K562 (cell line): ENCODE measurements around the gene GAPVD1. TPM values are rescaled to one million over a fixed set of nuclear protein-coding genes. Genes with fewer than 3 reads are reported as not detected.

ENCODE experiments used
- ATAC-seq: fragments of 200-7000 bp; cut with Tn5 transposase; 3 replicates; pipeline ENCODE4 v1.9.1; 2020; ENCODE audit warnings: moderate library complexity
- BruUV-seq: library from RNA; stranded (reverse); fragments of 400-500 nt; replicated peaks from 2 replicates; lab custom pipeline; 2021; lab: Mats Ljungman, UMichigan
- CTCF ChIA-PET: fragments of 300-600 bp; formaldehyde crosslinking; extraction: SDS; loops from one replicate; lab custom pipeline; 2021; ENCODE audit warnings: low intra/inter-chr PET ratio; lab: Yijun Ruan, JAX
- POLR2A ChIA-PET: fragments of 300-600, 350-650 bp; sonication (Branson Sonifier 250); formaldehyde crosslinking; extraction: SDS; loops from one replicate; lab custom pipeline; 2021; ENCODE audit warnings: antibody characterized with exemption, inconsistent platforms; lab: Yijun Ruan, JAX
- DNase-seq, 4 experiments: peaks; one replicate each; pipeline versions ENCODE4 v3.0.0 to v3.0.0-alpha.2; 2011 to 2018; ENCODE audit warnings: low spot score in 3 of 4, mixed read lengths in 3 of 4; ENCODE audit errors: extremely low read depth in 1 of 4
- FAIRE-seq: peaks from 2 replicates; lab custom pipeline; 2011; peaks lifted over from hg19 to GRCh38; lab: Jason Lieb, UNC
- H2AFZ ChIP-seq: 2 replicates; pipeline ENCODE4 v1.6.0; 2011; ENCODE audit warnings: low read depth, low read length, control low read depth, inconsistent platforms
- H3K27ac ChIP-seq: fragments of 200-600 bp; 3 replicates; pipeline ENCODE4 v1.8.0; 2011; ENCODE audit warnings: low read depth, mild to moderate bottlenecking, control low read depth, inconsistent platforms, low read length, moderate library complexity, mixed read lengths; ENCODE audit errors: extremely low read depth
- H3K27me3 ChIP-seq, 2 experiments: fragments of 300-600 bp in 1 of 2; 2 replicates in 1 of 2; 3 replicates in 1 of 2; pipeline versions ENCODE4 v1.6.0 to v1.8.0; 2011; ENCODE audit warnings: inconsistent platforms in 2 of 2, low read length in 2 of 2, mild to moderate bottlenecking in 1 of 2, mixed read lengths in 1 of 2, moderate library complexity in 1 of 2; ENCODE audit not compliant: control insufficient read depth in 2 of 2, insufficient read depth in 2 of 2
- H3K36me3 ChIP-seq: fragments of 300-600 bp; 3 replicates; pipeline ENCODE4 v1.8.0; 2011; ENCODE audit warnings: mild to moderate bottlenecking, low read length, inconsistent platforms; ENCODE audit not compliant: control insufficient read depth, insufficient read depth
- H3K4me1 ChIP-seq, 2 experiments: fragments of 200-600 bp in 1 of 2; replicated peaks in 1 of 2; 2 replicates in 1 of 2; 3 replicates in 1 of 2; pipeline versions ENCODE4 v1.5.1 to v1.8.0; 2011; ENCODE audit warnings: inconsistent platforms in 2 of 2, low read length in 2 of 2, mild to moderate bottlenecking in 1 of 2, mixed read lengths in 1 of 2, moderate library complexity in 1 of 2; ENCODE audit not compliant: control insufficient read depth in 2 of 2, insufficient read depth in 2 of 2
- H3K4me2 ChIP-seq: 2 replicates; pipeline ENCODE4 v1.6.1; 2011; ENCODE audit warnings: low read length, control low read depth, inconsistent platforms, mixed read lengths; ENCODE audit not compliant: insufficient read depth
- H3K4me3 ChIP-seq: fragments of 200-600 bp; sonication (generic), shearing (Covaris generic); 2 replicates; pipeline ENCODE4 v1.5.1; 2016; ENCODE audit warnings: control low read depth, inconsistent platforms
- H3K79me2 ChIP-seq: fragments of 200-600 bp; 3 replicates; pipeline ENCODE4 v1.8.0; 2011; ENCODE audit warnings: low read length, inconsistent platforms; ENCODE audit not compliant: control insufficient read depth, insufficient read depth
- H3K9ac ChIP-seq, 2 experiments: 2 replicates each; pipeline versions ENCODE4 v1.6.0 to v1.6.1; 2011; ENCODE audit warnings: low read depth in 2 of 2, low read length in 2 of 2, control low read depth in 1 of 2, inconsistent platforms in 1 of 2, mild to moderate bottlenecking in 1 of 2, mixed read lengths in 1 of 2; ENCODE audit not compliant: insufficient read depth in 1 of 2
- H3K9me1 ChIP-seq: one replicate; pipeline ENCODE4 v1.6.0; 2011; ENCODE audit warnings: inconsistent platforms, mild to moderate bottlenecking, low read length, moderate library complexity; ENCODE audit not compliant: control insufficient read depth, insufficient read depth
- H3K9me3 ChIP-seq: replicated peaks from 2 replicates; pipeline ENCODE4 v1.5.1; 2011; ENCODE audit warnings: low read depth, low read length, inconsistent platforms; ENCODE audit not compliant: control insufficient read depth, insufficient read depth
- H4K20me1 ChIP-seq: replicated peaks from 2 replicates; pipeline ENCODE4 v1.6.1; 2011; ENCODE audit warnings: low read length, inconsistent platforms, mixed read lengths; ENCODE audit not compliant: control insufficient read depth, insufficient read depth
- ARID1B ChIP-seq: fragments of 450-650 bp; IDR thresholded peaks from 2 replicates; pipeline ENCODE4 v1.6.1; 2016; ENCODE audit warnings: antibody characterized with exemption, mild to moderate bottlenecking, inconsistent platforms
- ATF7 ChIP-seq: fragments of 450-650 bp; IDR thresholded peaks from 2 replicates; pipeline ENCODE4 v1.7.1; 2014; ENCODE audit warnings: mild to moderate bottlenecking, moderate library complexity
- CXXC5 ChIP-seq: fragments of 250-450 bp; sonication (Bioruptor Pico); IDR thresholded peaks from 2 replicates; pipeline ENCODE4 v1.8.0; 2022; ENCODE audit warnings: inconsistent platforms, mild to moderate bottlenecking, moderate library complexity
- DMBX1 ChIP-seq: fragments of 250-450 bp; sonication (Bioruptor Pico); IDR thresholded peaks from 2 replicates; pipeline ENCODE4 v1.8.0; 2022; ENCODE audit warnings: inconsistent platforms, mild to moderate bottlenecking, moderate library complexity, borderline replicate concordance
- GATA2 ChIP-seq: sonication (generic); formaldehyde crosslinking; IDR thresholded peaks from 2 replicates; pipeline ENCODE4 v1.4.0; 2020; ENCODE audit warnings: mild to moderate bottlenecking, missing genetic modification reagents
- KDM4B ChIP-seq, 2 experiments: fragments of 450-650 bp in 1 of 2; sonication (generic) in 1 of 2; IDR thresholded peaks; 2 replicates each; pipeline ENCODE4 v1.6.1; 2016 to 2017; ENCODE audit warnings: borderline replicate concordance in 2 of 2, antibody characterized with exemption in 1 of 2, low read depth in 1 of 2, mild to moderate bottlenecking in 1 of 2
- PHF8 ChIP-seq: fragments of 200-600 bp; sonication (generic); IDR thresholded peaks from 2 replicates; pipeline ENCODE4 v1.6.1; 2012; ENCODE audit warnings: mixed run types, mild to moderate bottlenecking, inconsistent platforms, low read length, moderate library complexity, borderline replicate concordance
- POLR2G ChIP-seq: fragments of 200-400 bp; formaldehyde crosslinking; IDR thresholded peaks from 2 replicates; pipeline ENCODE4 v1.6.1; 2017; ENCODE audit warnings: low read depth, mild to moderate bottlenecking, antibody characterized with exemption, low read length, moderate library complexity
- RBM15 ChIP-seq: fragments of 200-400 bp; formaldehyde crosslinking; IDR thresholded peaks from 2 replicates; pipeline ENCODE4 v1.6.1; 2018; ENCODE audit warnings: mild to moderate bottlenecking, low read length, moderate library complexity; ENCODE audit not compliant: insufficient read depth
- SMC3 ChIP-seq: conservative IDR thresholded peaks from 2 replicates; pipeline ENCODE4 v1.6.1; 2011; ENCODE audit warnings: low read depth, low read length, improper control_type of control experiment; ENCODE audit not compliant: insufficient read depth
- TAF1 ChIP-seq: IDR thresholded peaks from 2 replicates; pipeline ENCODE4 v1.6.1; 2011; ENCODE audit warnings: mild to moderate bottlenecking, low read length, moderate library complexity; ENCODE audit not compliant: insufficient read depth, control insufficient read depth, severe bottlenecking; ENCODE audit errors: extremely low read depth
- WGBS: fragments of 100-300 bp; shearing (Covaris generic); methylation state at CpG from one replicate; pipeline ENCODE4 v1.1.6; 2016; ENCODE audit warnings: low coverage, mixed read lengths; ENCODE audit not compliant: insufficient coverage; ENCODE audit errors: missing lambda C conversion rate; 5-methylcytosine and 5-hydroxymethylcytosine counted together
- in situ Hi-C: fragments of 300-500 bp; cut with MboI; formaldehyde crosslinking; loops from 4 replicates; pipeline ENCODE4 v1.15.0; 2018; ENCODE audit warnings: inconsistent platforms, mixed read lengths
- intact Hi-C: fragments of 100-400 bp; cut with micrococcal nuclease; formaldehyde crosslinking; loops from 2 replicates; pipeline ENCODE4 v1.14.2; 2022
- polyA plus RNA-seq, 8 experiments: library from polyadenylated mRNA; depleted of rRNA in 4 of 8; stranded (reverse) in 5 of 8; unstranded in 3 of 8; fragments of >200 nt; fragmentation: Nextera tagmentation in 2 of 8; fragmentation: Illumina TruSeq in 1 of 8; extraction: Ambion mirVana in 2 of 8; extraction: Trizol in 1 of 8; gene quantifications; 2 replicates each; pipeline versions ENCODE4 v1.2.1 to v1.2.3, GENCODE V29; 2011 to 2014; ENCODE audit warnings: inconsistent platforms in 1 of 8, missing spikeins in 1 of 8
- total RNA-seq, 7 experiments: library from RNA; depleted of rRNA in 6 of 7; stranded (reverse); fragments of >200 nt in 6 of 7; fragmentation: Illumina TruSeq in 2 of 7; extraction: Trizol in 2 of 7; gene quantifications; 2 replicates each; pipeline versions ENCODE4 v1.2.1 to v1.2.3, GENCODE V29; 2011 to 2021; ENCODE audit warnings: low replicate concordance in 1 of 7
- TF ChIP-seq, protein P1 (sequence below): fragments of 450-650 bp; formaldehyde crosslinking; IDR thresholded peaks from 2 replicates; pipeline ENCODE4 v1.4.0; 2020; ENCODE audit warnings: mild to moderate bottlenecking, moderate library complexity
- TF ChIP-seq, protein P2 (sequence below): fragments of 450-650 bp; formaldehyde crosslinking; IDR thresholded peaks from 2 replicates; pipeline ENCODE4 v1.4.0; 2022; ENCODE audit warnings: mild to moderate bottlenecking, moderate library complexity
- TF ChIP-seq, protein P3 (sequence below), 3 experiments: IDR thresholded peaks in 2 of 3; conservative IDR thresholded peaks in 1 of 3; 2 replicates each; pipeline ENCODE4 v1.5.1; 2011 to 2012; ENCODE audit warnings: low read length in 3 of 3, mild to moderate bottlenecking in 3 of 3, control low read depth in 2 of 3, improper control_type of control experiment in 1 of 3, inconsistent platforms in 1 of 3, low read depth in 1 of 3, mixed read lengths in 1 of 3, moderate library complexity in 1 of 3; ENCODE audit not compliant: insufficient read depth in 2 of 3

The GAPVD1 gene
- total and polyA plus RNA-seq, 9 of the 15 experiments (the other 6 are each of a cell fraction or from before 2014, with no cell fraction given): 9.5 to 66.1 (median 45.5) TPM

DNA sequence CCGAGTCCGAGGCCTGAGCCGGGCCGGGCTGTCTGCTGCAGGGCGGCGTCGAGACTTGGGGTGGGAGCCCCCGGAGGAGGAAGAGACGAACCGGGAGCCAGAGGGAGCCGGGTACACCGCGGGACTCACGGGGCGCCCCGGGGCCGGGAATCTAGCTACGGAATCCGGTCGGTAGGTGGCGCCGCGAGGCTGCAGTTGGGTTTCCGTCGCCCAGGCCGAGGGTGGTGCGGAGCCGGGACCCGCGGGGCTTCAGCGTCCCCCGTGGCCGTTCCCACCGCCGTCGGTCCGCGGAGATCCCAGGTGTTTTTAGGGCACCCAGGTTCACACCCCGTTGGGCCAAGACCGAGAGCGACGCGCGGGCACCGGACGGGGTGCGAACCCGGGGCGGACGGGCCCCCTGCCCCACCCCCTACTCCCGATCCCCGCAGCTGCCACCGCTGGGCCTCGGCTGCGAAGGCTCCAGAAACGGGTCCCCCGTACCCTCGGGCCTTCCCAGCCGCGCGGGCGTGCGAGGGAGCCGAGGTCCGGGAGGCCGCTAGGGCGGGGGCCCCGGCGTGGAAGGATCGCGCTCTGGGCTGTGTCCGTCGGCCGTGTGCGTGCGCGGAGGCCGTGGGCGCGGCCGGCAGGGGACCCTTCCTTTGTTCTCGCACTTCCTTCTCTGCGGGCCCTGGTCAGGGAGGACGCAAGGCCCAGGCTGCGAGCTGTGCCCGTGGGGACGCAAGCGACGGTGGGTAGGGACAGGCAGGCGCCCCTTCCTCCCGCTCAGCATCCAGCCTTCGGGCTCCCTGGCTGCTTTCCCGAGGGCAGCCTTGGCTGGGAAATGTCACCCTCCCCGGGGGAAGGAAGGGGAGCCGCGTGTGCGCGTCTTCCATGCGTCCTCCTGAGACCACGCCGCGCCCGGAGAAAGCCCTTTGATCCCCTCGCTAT lies 146.6 kb downstream of the GAPVD1 start:
- Histone ChIP-seq H3K27ac (peak overlapping the region; percentile 25; the same call in 1 of the 3 replicates), H3K4me2 (peak overlapping the region; percentile 63), H3K4me3 (peak overlapping the region; percentile 52), H2AFZ (peak overlapping the region; percentile 96), H3K4me1 (peaks cover 9 to 56% of the 10 kb centered on the region in 2 experiments; a peak in 4 of 5 replicates), H3K27me3 (no peaks in the 10 kb centered on the region; a peak in 1 of 5 replicates), H4K20me1 (no peaks in the 10 kb centered on the region), H3K9me1 (no peaks in the 10 kb centered on the region), H3K79me2 (no peaks in the 10 kb centered on the region; the same call in 2 of the 3 replicates), H3K9ac (peak overlapping the region; percentile 45 to 93; a peak in 3 of 4 replicates), H3K36me3 (no peaks in the 10 kb centered on the region), H3K9me3 (peaks cover 4% of the 10 kb centered on the region; the same call in 1 of the 2 replicates)
- in situ Hi-C loops: loop anchor here (5.0 to 10.0 kb wide), 2 partner anchors 987 to 1074 kb away; no protein-coding TSS in a partner anchor
- CTCF ChIA-PET: interaction anchor here (0.6 to 1.9 kb wide), 5 partner anchors 223 to 990 kb away, joined by 4 to 10 read pairs (median 5); no protein-coding TSS in a partner anchor
- POLR2A ChIA-PET: interaction anchor here (0.6 to 2.8 kb wide), 6 partner anchors 12 to 234 kb away, joined by 3 to 5 read pairs (median 3); partner anchors contain the start of gene HSPA5
- FAIRE-seq (no peak), ATAC-seq (peak; percentile 87), DNase-seq (peak; percentile 88 to 92 (median 89))
- intact Hi-C loops: loop anchor here (2.0 to 5.0 kb wide), 3 partner anchors 821 to 1084 kb away; no protein-coding TSS in a partner anchor
- WGBS: 8% methylated on average over 48 of the region's 104 CpGs
- BruUV-seq: no TSS peak
- TF ChIP-seq DMBX1 (CRISPR knock-in tag) (no peak), ARID1B (no peak), TAF1 (peak; percentile 10), ATF7 (0 out of 2 replicates have a peak, but pooled peaks have one; percentile 30), RBM15 (no peak), SMC3 (peak; percentile 85), KDM4B (IDR thresholded peaks at IDR 0.05; ENCODE audit: borderline replicate concordance in 2 of 2, low read depth in 1 of 2) (peak in 1 of 2 experiments; percentile 50; a peak in 1 of 4 replicates), GATA2 (CRISPR knock-in tag) (0 out of 2 replicates have a peak, but pooled peaks have one; percentile 14), POLR2G (peak; percentile 62), CXXC5 (peak; percentile 43; the same call in 1 of the 2 replicates), PHF8 (peak; percentile 30; the same call in 1 of the 2 replicates)
- TF ChIP-seq, protein P1, sequence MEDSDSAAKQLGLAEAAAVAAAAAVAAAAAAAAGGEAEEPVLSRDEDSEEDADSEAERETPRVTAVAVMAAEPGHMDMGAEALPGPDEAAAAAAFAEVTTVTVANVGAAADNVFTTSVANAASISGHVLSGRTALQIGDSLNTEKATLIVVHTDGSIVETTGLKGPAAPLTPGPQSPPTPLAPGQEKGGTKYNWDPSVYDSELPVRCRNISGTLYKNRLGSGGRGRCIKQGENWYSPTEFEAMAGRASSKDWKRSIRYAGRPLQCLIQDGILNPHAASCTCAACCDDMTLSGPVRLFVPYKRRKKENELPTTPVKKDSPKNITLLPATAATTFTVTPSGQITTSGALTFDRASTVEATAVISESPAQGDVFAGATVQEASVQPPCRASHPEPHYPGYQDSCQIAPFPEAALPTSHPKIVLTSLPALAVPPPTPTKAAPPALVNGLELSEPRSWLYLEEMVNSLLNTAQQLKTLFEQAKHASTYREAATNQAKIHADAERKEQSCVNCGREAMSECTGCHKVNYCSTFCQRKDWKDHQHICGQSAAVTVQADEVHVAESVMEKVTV (CRISPR knock-in tag): peak; percentile 68; the same call in 1 of the 2 replicates
- TF ChIP-seq, protein P2, sequence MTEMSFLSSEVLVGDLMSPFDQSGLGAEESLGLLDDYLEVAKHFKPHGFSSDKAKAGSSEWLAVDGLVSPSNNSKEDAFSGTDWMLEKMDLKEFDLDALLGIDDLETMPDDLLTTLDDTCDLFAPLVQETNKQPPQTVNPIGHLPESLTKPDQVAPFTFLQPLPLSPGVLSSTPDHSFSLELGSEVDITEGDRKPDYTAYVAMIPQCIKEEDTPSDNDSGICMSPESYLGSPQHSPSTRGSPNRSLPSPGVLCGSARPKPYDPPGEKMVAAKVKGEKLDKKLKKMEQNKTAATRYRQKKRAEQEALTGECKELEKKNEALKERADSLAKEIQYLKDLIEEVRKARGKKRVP (CRISPR knock-in tag): no peak
- TF ChIP-seq, protein P3, sequence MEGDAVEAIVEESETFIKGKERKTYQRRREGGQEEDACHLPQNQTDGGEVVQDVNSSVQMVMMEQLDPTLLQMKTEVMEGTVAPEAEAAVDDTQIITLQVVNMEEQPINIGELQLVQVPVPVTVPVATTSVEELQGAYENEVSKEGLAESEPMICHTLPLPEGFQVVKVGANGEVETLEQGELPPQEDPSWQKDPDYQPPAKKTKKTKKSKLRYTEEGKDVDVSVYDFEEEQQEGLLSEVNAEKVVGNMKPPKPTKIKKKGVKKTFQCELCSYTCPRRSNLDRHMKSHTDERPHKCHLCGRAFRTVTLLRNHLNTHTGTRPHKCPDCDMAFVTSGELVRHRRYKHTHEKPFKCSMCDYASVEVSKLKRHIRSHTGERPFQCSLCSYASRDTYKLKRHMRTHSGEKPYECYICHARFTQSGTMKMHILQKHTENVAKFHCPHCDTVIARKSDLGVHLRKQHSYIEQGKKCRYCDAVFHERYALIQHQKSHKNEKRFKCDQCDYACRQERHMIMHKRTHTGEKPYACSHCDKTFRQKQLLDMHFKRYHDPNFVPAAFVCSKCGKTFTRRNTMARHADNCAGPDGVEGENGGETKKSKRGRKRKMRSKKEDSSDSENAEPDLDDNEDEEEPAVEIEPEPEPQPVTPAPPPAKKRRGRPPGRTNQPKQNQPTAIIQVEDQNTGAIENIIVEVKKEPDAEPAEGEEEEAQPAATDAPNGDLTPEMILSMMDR (IDR thresholded peaks at IDR 0.05 in 2 of 3, conservative IDR thresholded peaks at IDR 0.05 in 1 of 3; ENCODE audit: insufficient read depth in 2 of 3, low read depth in 1 of 3, low read length in 3 of 3): peak; percentile 87 to 97 (median 93)
